ENCODE results near the gene MNS1.

GRCh38 chr15:56492236-56492635, 27.3 kb upstream of the MNS1 start:
- TF ChIP-seq CTCF (IDR thresholded peaks at IDR 0.05) (no peak), POLR2AphosphoS5 (IDR thresholded peaks at IDR 0.05) (no peak), EP300 (IDR thresholded peaks at IDR 0.05) (no peak), POLR2A (IDR thresholded peaks at IDR 0.05) (no peak)

Measured in gastroesophageal sphincter (tissue), 3 donors.